IMR-90 (cell line): Measurements from ENCODE around the gene RPL31. TPM values are rescaled to one million over a fixed set of nuclear protein-coding genes. Genes with fewer than 3 reads are reported as not detected.
A peak's percentile ranks its signal among the peaks of the same experiment; 100 is the strongest.

ENCODE experiments used
- ATAC-seq: fragments of 200-7000 bp; cut with Tn5 transposase; 2 replicates; pipeline ENCODE4 v1.9.1; 2020; ENCODE audit warnings: low read depth, mild to moderate bottlenecking, moderate library complexity
- BruUV-seq: library from RNA; stranded (reverse); fragments of 400-500 nt; replicated peaks from 2 replicates; lab custom pipeline; 2021; lab: Mats Ljungman, UMichigan
- CTCF ChIA-PET: fragments of 300-600 bp; formaldehyde crosslinking; extraction: SDS; loops from one replicate; lab custom pipeline; 2021; ENCODE audit warnings: antibody characterized with exemption; lab: Yijun Ruan, JAX
- POLR2A ChIA-PET: fragments of 300-600 bp; sonication (Branson Sonifier 250); formaldehyde crosslinking; loops from one replicate; lab custom pipeline; 2022; ENCODE audit warnings: antibody characterized with exemption; ENCODE audit not compliant: unreplicated experiment; lab: Charles Lee
- DNase-seq: peaks from one replicate; pipeline ENCODE4 v3.0.0; 2013
- H2AFZ ChIP-seq: replicated peaks from 2 replicates; pipeline ENCODE3; 2013; ENCODE audit warnings: low read length, mild to moderate bottlenecking; ENCODE audit not compliant: poor library complexity
- H2AK5ac ChIP-seq: 2 replicates; pipeline ENCODE4 v1.6.1; 2013; ENCODE audit warnings: low read depth, low read length, inconsistent platforms
- H2AK9ac ChIP-seq: replicated peaks from 2 replicates; pipeline ENCODE3; 2013; ENCODE audit warnings: mild to moderate bottlenecking, low read depth, low read length, moderate library complexity; ENCODE audit not compliant: poor library complexity
- H2BK120ac ChIP-seq: 2 replicates; pipeline ENCODE4 v1.6.1; 2013; ENCODE audit warnings: low read depth, low read length, inconsistent platforms
- H2BK15ac ChIP-seq: 3 replicates; pipeline ENCODE4 v1.6.1; 2013; ENCODE audit warnings: low read depth, low read length, inconsistent platforms
- H2BK20ac ChIP-seq: 2 replicates; pipeline ENCODE4 v1.6.1; 2013; ENCODE audit warnings: low read depth, mild to moderate bottlenecking, inconsistent platforms, low read length, moderate library complexity
- H2BK5ac ChIP-seq: 2 replicates; pipeline ENCODE4 v1.6.1; 2013; ENCODE audit warnings: mild to moderate bottlenecking, low read depth, low read length, inconsistent platforms; ENCODE audit not compliant: poor library complexity, severe bottlenecking
- H3K14ac ChIP-seq: replicated peaks from 2 replicates; pipeline ENCODE4 v1.6.1; 2013; ENCODE audit warnings: low read depth, low read length, inconsistent platforms
- H3K18ac ChIP-seq: 2 replicates; pipeline ENCODE4 v1.6.1; 2013; ENCODE audit warnings: low read depth, low read length, control low read depth
- H3K23ac ChIP-seq: 2 replicates; pipeline ENCODE4 v1.6.1; 2013; ENCODE audit warnings: low read depth, low read length, inconsistent platforms
- H3K27ac ChIP-seq: 2 replicates; pipeline ENCODE4 v1.5.1; 2013; ENCODE audit warnings: mild to moderate bottlenecking, control low read depth, low read length; ENCODE audit not compliant: insufficient read depth
- H3K27me3 ChIP-seq: 2 replicates; pipeline ENCODE4 v1.6.1; 2013; ENCODE audit warnings: low read length; ENCODE audit not compliant: control insufficient read depth, insufficient read depth
- H3K36me3 ChIP-seq: 2 replicates; pipeline ENCODE4 v1.6.1; 2013; ENCODE audit warnings: low read length, mixed read lengths; ENCODE audit not compliant: control insufficient read depth, insufficient read depth
- H3K4ac ChIP-seq: 2 replicates; pipeline ENCODE4 v1.6.1; 2013; ENCODE audit warnings: low read depth, low read length, inconsistent platforms
- H3K4me1 ChIP-seq: 2 replicates; pipeline ENCODE4 v1.6.1; 2013; ENCODE audit warnings: low read length, mixed read lengths; ENCODE audit not compliant: control insufficient read depth, insufficient read depth
- H3K4me2 ChIP-seq: 2 replicates; pipeline ENCODE4 v1.6.1; 2013; ENCODE audit warnings: low read depth, mild to moderate bottlenecking, control low read depth, low read length, moderate library complexity
- H3K4me3 ChIP-seq: 2 replicates; pipeline ENCODE4 v1.5.1; 2013; ENCODE audit warnings: low read depth, mild to moderate bottlenecking, control low read depth, low read length, moderate library complexity; ENCODE audit not compliant: insufficient read depth
- H3K56ac ChIP-seq: 2 replicates; pipeline ENCODE4 v1.6.1; 2013; ENCODE audit warnings: low read length, inconsistent platforms; ENCODE audit not compliant: insufficient read depth; ENCODE audit errors: extremely low read depth
- H3K79me1 ChIP-seq, 2 experiments: 2 replicates each; pipeline ENCODE4 v1.6.1; 2013; ENCODE audit warnings: low read length in 2 of 2, inconsistent platforms in 1 of 2, low read depth in 1 of 2
- H3K9ac ChIP-seq: 2 replicates; pipeline ENCODE4 v1.6.1; 2013; ENCODE audit warnings: low read depth, low read length, control low read depth
- H3K9me1 ChIP-seq: 2 replicates; pipeline ENCODE4 v1.6.1; 2013; ENCODE audit warnings: low read length, inconsistent platforms; ENCODE audit not compliant: insufficient read depth
- H3K9me3 ChIP-seq: 2 replicates; pipeline ENCODE4 v1.6.1; 2013; ENCODE audit warnings: low read length; ENCODE audit not compliant: control insufficient read depth, insufficient read depth
- H4K20me1 ChIP-seq: 2 replicates; pipeline ENCODE4 v1.6.1; 2013; ENCODE audit warnings: low read length, inconsistent platforms; ENCODE audit not compliant: insufficient read depth
- H4K5ac ChIP-seq: 2 replicates; pipeline ENCODE4 v1.6.1; 2013; ENCODE audit warnings: mild to moderate bottlenecking, low read depth, low read length, control low read depth
- H4K8ac ChIP-seq, 2 experiments: 2 replicates each; pipeline ENCODE4 v1.6.1; 2013; ENCODE audit warnings: low read depth in 2 of 2, low read length in 2 of 2, control low read depth in 1 of 2, inconsistent platforms in 1 of 2
- H4K91ac ChIP-seq: 2 replicates; pipeline ENCODE4 v1.6.1; 2013; ENCODE audit warnings: low read depth, low read length, inconsistent platforms; ENCODE audit not compliant: insufficient read depth
- MAFK ChIP-seq: IDR thresholded peaks from 2 replicates; pipeline ENCODE4 v1.6.1; 2012; ENCODE audit warnings: low read depth, low read length, improper control_type of control experiment
- RCOR1 ChIP-seq: IDR thresholded peaks from 2 replicates; pipeline ENCODE4 v1.6.1; 2012; ENCODE audit warnings: mild to moderate bottlenecking, low read length, improper control_type of control experiment; ENCODE audit not compliant: insufficient replicate concordance
- WGBS, 2 experiments: methylation state at CpG; one replicate each; pipeline versions ENCODE4 v1.1.5 to v1.1.7; 2013; ENCODE audit warnings: missing lambda C conversion rate in 2 of 2; ENCODE audit not compliant: insufficient read length in 1 of 2; ENCODE audit errors: extremely low coverage in 2 of 2; 5-methylcytosine and 5-hydroxymethylcytosine counted together
- dilution Hi-C: fragments of 300-500 bp; cut with HindIII; formaldehyde crosslinking; loops from one replicate; pipeline ENCODE4 v1.14.3; 2018; ENCODE audit warnings: low sequenced_read_pairs; ENCODE audit not compliant: unreplicated experiment
- in situ Hi-C: fragments of 300-500 bp; cut with MboI; formaldehyde crosslinking; loops from 3 replicates; pipeline ENCODE4 v1.14.3; 2019; ENCODE audit warnings: low sequenced_read_pairs, inconsistent platforms, mixed read lengths
- intact Hi-C: fragments of 100-400 bp; cut with micrococcal nuclease; formaldehyde crosslinking; loops from 2 replicates; pipeline ENCODE4 v1.10.0; 2022
- polyA plus RNA-seq, 3 experiments: library from polyadenylated mRNA; depleted of rRNA; stranded (reverse); fragments of >200 nt; gene quantifications; 2 replicates each; pipeline ENCODE4 v1.2.3, GENCODE V29; 2012; ENCODE audit warnings: low replicate concordance in 1 of 3
- total RNA-seq: library from RNA; depleted of rRNA; stranded (reverse); fragments of >200 nt; gene quantifications from 2 replicates; pipeline ENCODE4 v1.2.3, GENCODE V29; 2012

Gene RPL31
- total and polyA plus RNA-seq, 2 of the 4 experiments (the other 2 are of a cell fraction), result 358 to 2,908 TPM

DNA sequence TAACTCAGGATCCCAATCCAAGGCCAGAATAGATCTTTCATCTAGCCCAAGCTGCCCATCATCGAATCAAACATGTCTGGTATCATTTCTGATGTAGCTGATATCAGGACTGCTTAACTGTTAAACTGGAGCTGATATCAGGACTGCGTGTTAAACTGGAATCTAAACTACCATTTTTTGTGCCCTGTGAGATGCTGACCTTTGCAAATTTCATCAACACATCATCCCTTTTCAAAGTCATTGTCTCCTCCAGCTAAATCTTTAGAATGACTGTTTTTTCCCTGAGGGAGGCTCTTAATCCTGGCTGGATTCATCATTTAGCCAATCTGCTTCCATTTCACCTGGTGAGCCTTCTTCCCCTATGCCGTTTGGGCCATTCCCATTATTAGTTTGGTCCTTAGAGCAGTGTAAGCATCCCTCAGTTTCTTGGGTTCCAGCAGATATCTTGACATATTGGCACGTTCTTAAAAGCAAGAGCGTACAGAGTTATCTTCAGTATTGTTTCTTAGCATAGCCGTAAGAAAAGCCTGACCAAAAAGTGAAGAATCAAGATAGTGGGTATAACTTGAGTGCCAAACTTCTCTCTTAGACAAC is 12.3 kb downstream of the RPL31 start:
- no peak for ATAC-seq
- peaks cover 25% of the 10 kb centered on the region for H4K20me1 ChIP-seq
- H2AK5ac ChIP-seq, result no peak overlapping the region
- no peak overlapping the region for H3K4ac ChIP-seq
- no peak overlapping the region for H3K27ac ChIP-seq
- H2BK15ac ChIP-seq, result no peak overlapping the region
- no peak overlapping the region for H2BK20ac ChIP-seq
- in situ Hi-C loops (loop anchor here (5.0 kb wide), 1 partner anchor 193 kb away; no protein-coding TSS in a partner anchor), intact Hi-C loops (loop anchor here (5.0 kb wide), 1 partner anchor 238 kb away; the partner anchor contains the start of gene CNOT11), dilution Hi-C loops (no loop called here)
- H2AK9ac ChIP-seq, result no peak overlapping the region
- TF ChIP-seq RCOR1 (no peak), MAFK (peak; percentile 78)
- no peak overlapping the region for H4K8ac ChIP-seq
- CTCF ChIA-PET, result no interaction called here
- no peak overlapping the region for H3K23ac ChIP-seq
- H3K9me3 ChIP-seq, result no peaks in the 10 kb centered on the region
- 0 out of 2 replicates have a peak, but pooled peaks cover 2% of the 10 kb centered on the region for H3K9me1 ChIP-seq
- 100% methylated on average over 2 of the region's 6 CpGs; no CpG with 5 or more reads in 1 of the 2 experiments for whole genome bisulfite sequencing, 2 experiments
- peaks cover 20% of the 10 kb centered on the region for H3K36me3 ChIP-seq
- H3K14ac ChIP-seq, result no peak overlapping the region
- no peak overlapping the region for H4K91ac ChIP-seq
- H3K4me1 ChIP-seq, result 0 out of 2 replicates have a peak, but pooled peaks cover 2% of the 10 kb centered on the region
- no peak overlapping the region for H4K5ac ChIP-seq
- no peak overlapping the region for H3K4me3 ChIP-seq
- DNase-seq, result no peak
- POLR2A ChIA-PET, result no interaction called here
- BruUV-seq, result no TSS peak
- H2BK120ac ChIP-seq, result no peak overlapping the region
- no peak overlapping the region for H3K9ac ChIP-seq
- H2AFZ ChIP-seq, result no peak overlapping the region
- H3K4me2 ChIP-seq, result no peak overlapping the region
- H2BK5ac ChIP-seq, result no peak overlapping the region
- no peaks in the 10 kb centered on the region for H3K27me3 ChIP-seq
- peaks cover 23 to 50% of the 10 kb centered on the region in 2 experiments for H3K79me1 ChIP-seq
- H3K18ac ChIP-seq, result no peak overlapping the region
- H3K56ac ChIP-seq, result no peak overlapping the region
